CD14-positive monocyte (primary cell): Measurements from ENCODE around the gene TEX38. TPM values are rescaled to one million over a fixed set of nuclear protein-coding genes. Genes with fewer than 3 reads are reported as not detected.

ENCODE experiments used
- DNase-seq, 3 donors: peaks; one replicate each; pipeline ENCODE4 v3.0.0-alpha.2; 2011 to 2022
- H2AFZ ChIP-seq: 2 replicates; pipeline ENCODE4 v1.6.0; 2012; ENCODE audit warnings: mild to moderate bottlenecking, low read depth, low read length, inconsistent platforms; ENCODE audit not compliant: insufficient read depth, poor library complexity, severe bottlenecking
- H3K27ac ChIP-seq, 2 donors: 1 replicate in 1 of 2; 2 replicates in 1 of 2; pipeline ENCODE4 v1.5.1; 2012 to 2013; ENCODE audit warnings: low read length in 2 of 2, control low read depth in 1 of 2, inconsistent platforms in 1 of 2, low read depth in 1 of 2, mild to moderate bottlenecking in 1 of 2
- H3K27me3 ChIP-seq, 2 donors: one replicate each; pipeline versions ENCODE4 v1.6.0 to v1.6.1; 2011 to 2013; ENCODE audit warnings: low read length in 2 of 2; ENCODE audit not compliant: control insufficient read depth in 2 of 2, insufficient read depth in 2 of 2
- H3K36me3 ChIP-seq, 2 donors: replicated peaks in 1 of 2; 1 replicate in 1 of 2; 2 replicates in 1 of 2; pipeline versions ENCODE4 v1.5.1 to v1.6.1; 2012 to 2013; ENCODE audit warnings: low read length in 2 of 2, control low read depth in 1 of 2, inconsistent platforms in 1 of 2, mild to moderate bottlenecking in 1 of 2; ENCODE audit not compliant: insufficient read depth in 2 of 2, control insufficient read depth in 1 of 2
- H3K4me1 ChIP-seq, 2 donors: 1 replicate in 1 of 2; 2 replicates in 1 of 2; pipeline versions ENCODE4 v1.5.1 to v1.6.1; 2012 to 2013; ENCODE audit warnings: low read length in 2 of 2, control low read depth in 1 of 2, inconsistent platforms in 1 of 2, mild to moderate bottlenecking in 1 of 2, moderate library complexity in 1 of 2; ENCODE audit not compliant: insufficient read depth in 2 of 2, control insufficient read depth in 1 of 2
- H3K4me2 ChIP-seq: replicated peaks from 2 replicates; pipeline ENCODE3; 2012; ENCODE audit warnings: low read length, moderate library complexity, mild to moderate bottlenecking; ENCODE audit not compliant: poor library complexity, severe bottlenecking; ENCODE audit errors: extremely low read depth
- H3K4me3 ChIP-seq, 3 experiments: fragments of 200-600 bp in 1 of 3; sonication (generic) in 1 of 3; replicated peaks in 1 of 3; 1 replicate in 2 of 3; 2 replicates in 1 of 3; pipeline ENCODE4 v1.5.1; 2011 to 2013; ENCODE audit warnings: low read length in 3 of 3, mild to moderate bottlenecking in 3 of 3, control low read depth in 2 of 3, low read depth in 2 of 3, inconsistent platforms in 1 of 3, moderate library complexity in 1 of 3
- H3K79me2 ChIP-seq: 2 replicates; pipeline ENCODE4 v1.6.0; 2012; ENCODE audit warnings: mild to moderate bottlenecking, control low read depth, inconsistent platforms, low read length, moderate library complexity; ENCODE audit not compliant: insufficient read depth
- H3K9ac ChIP-seq: 2 replicates; pipeline ENCODE4 v1.6.0; 2017; ENCODE audit warnings: low read length, mild to moderate bottlenecking; ENCODE audit not compliant: insufficient read depth, poor library complexity, severe bottlenecking
- H3K9me3 ChIP-seq, 2 donors: replicated peaks in 1 of 2; 1 replicate in 1 of 2; 2 replicates in 1 of 2; pipeline versions ENCODE4 v1.5.1 to v1.6.1; 2012 to 2013; ENCODE audit warnings: low read length in 2 of 2, control low read depth in 1 of 2; ENCODE audit not compliant: control insufficient read depth in 1 of 2, insufficient read depth in 1 of 2
- H4K20me1 ChIP-seq: 2 replicates; pipeline ENCODE4 v1.6.0; 2012; ENCODE audit warnings: mild to moderate bottlenecking, low read length, control low read depth, moderate library complexity; ENCODE audit not compliant: insufficient read depth
- H3K27ac Mint-ChIP-seq, 7 donors: one replicate each; pipeline ENCODE4 v1.8.0; 2020; ENCODE audit warnings: mild to moderate bottlenecking in 7 of 7, mixed read lengths in 7 of 7, moderate library complexity in 6 of 7, inconsistent platforms in 2 of 7
- H3K27me3 Mint-ChIP-seq, 3 donors: one replicate each; pipeline ENCODE4 v1.8.0; 2021 to 2022; ENCODE audit warnings: low read depth in 3 of 3, mild to moderate bottlenecking in 3 of 3, mixed read lengths in 3 of 3, moderate library complexity in 3 of 3, inconsistent platforms in 1 of 3
- H3K36me3 Mint-ChIP-seq, 2 donors: one replicate each; pipeline ENCODE4 v1.8.0; 2020; ENCODE audit warnings: mixed read lengths in 2 of 2, inconsistent platforms in 1 of 2, mild to moderate bottlenecking in 1 of 2
- H3K4me1 Mint-ChIP-seq: one replicate; pipeline ENCODE4 v1.8.0; 2020; ENCODE audit warnings: mild to moderate bottlenecking, mixed read lengths
- H3K4me3 Mint-ChIP-seq, 2 donors: one replicate each; pipeline ENCODE4 v1.8.0; 2020; ENCODE audit warnings: mild to moderate bottlenecking in 2 of 2, mixed read lengths in 2 of 2, moderate library complexity in 1 of 2
- H3K9me3 Mint-ChIP-seq, 7 donors: one replicate each; pipeline ENCODE4 v1.8.0; 2020 to 2022; ENCODE audit warnings: mixed read lengths in 7 of 7, mild to moderate bottlenecking in 6 of 7, moderate library complexity in 6 of 7, inconsistent platforms in 2 of 7
- WGBS: methylation state at CpG from one replicate; pipeline ENCODE4 v1.1.5; 2013; ENCODE audit warnings: missing lambda C conversion rate; ENCODE audit not compliant: insufficient coverage; 5-methylcytosine and 5-hydroxymethylcytosine counted together
- intact Hi-C, 2 donors: fragments of 100-400 bp; cut with micrococcal nuclease; formaldehyde crosslinking; loops; one replicate each; pipeline versions ENCODE4 v1.15.0 to v1.15.1; 2023
- polyA minus RNA-seq: library from RNA; depleted of rRNA, polyadenylated mRNA; stranded (reverse); fragments of >200 nt; gene quantifications from 2 replicates; pipeline ENCODE4 v1.2.3, GENCODE V29; 2012
- polyA plus RNA-seq, 3 donors: library from polyadenylated mRNA; depleted of rRNA in 1 of 3; unstranded in 2 of 3; stranded (reverse) in 1 of 3; fragments of 300-500 nt in 2 of 3; fragments of >200 nt in 1 of 3; fragmentation: Illumina TruSeq in 2 of 3; gene quantifications; 1 replicate in 2 of 3; 2 replicates in 1 of 3; pipeline ENCODE4 v1.2.3, GENCODE V29; 2012 to 2021
- total RNA-seq, 12 experiments: library from RNA in 1 of 12; stranded (reverse) in 1 of 12; fragments of 120-200 nt in 1 of 12; gene quantifications; one replicate each; pipeline ENCODE4 v1.2.4 and lab custom pipeline; 2013 to 2026; ENCODE audit warnings: mixed read lengths in 6 of 12, inconsistent platforms in 1 of 12
- TF ChIP-seq, protein P1 (sequence below): fragments of 200-600 bp; IDR thresholded peaks from one replicate; pipeline ENCODE4 v1.8.0; 2022; ENCODE audit warnings: antibody characterized with exemption, mild to moderate bottlenecking

TEX38 gene
- not detected for total RNA-seq (2013)
- polyA plus RNA-seq (not detected), polyA minus RNA-seq (not detected in 2 replicates), total RNA-seq (lab: John Stamatoyannopoulos, UW) (0 to 0.69 (median 0) reads per million in 11 experiments)

DNA sequence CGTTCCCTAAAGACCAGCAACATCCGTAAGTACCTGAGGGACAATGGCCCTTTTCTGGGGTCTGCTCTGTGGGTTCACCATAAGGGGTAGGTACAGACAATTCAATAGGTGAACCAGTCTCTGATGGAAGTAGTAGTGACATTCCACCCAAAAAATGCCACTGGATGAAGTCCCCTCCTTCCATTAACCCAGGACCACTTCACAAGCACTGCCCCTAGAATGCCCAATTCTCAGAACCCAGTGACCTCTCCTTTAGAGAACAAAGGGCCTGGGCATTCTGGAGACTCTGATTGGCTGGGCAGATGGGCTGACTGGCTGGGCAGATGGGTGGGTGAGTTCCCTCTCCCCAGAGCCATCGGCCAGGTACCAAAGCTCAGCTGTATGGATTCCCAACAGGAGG, at the start of gene TEX38:
TSS of gene TEX38 (plus strand) at position 301 of the 400 bp plus-strand sequence. CDS start at position 382, 81 bp downstream.
- H3K9me3 Mint-ChIP-seq = no peaks in the 10 kb centered on the region
- peak within 1 kb of the TSS in 2 of 7 donors; percentile 18 to 30 for H3K27ac Mint-ChIP-seq
- H3K36me3 Mint-ChIP-seq = peaks cover 35 to 43% of the 10 kb centered on the region in 2 donors
- TF ChIP-seq, protein P1, sequence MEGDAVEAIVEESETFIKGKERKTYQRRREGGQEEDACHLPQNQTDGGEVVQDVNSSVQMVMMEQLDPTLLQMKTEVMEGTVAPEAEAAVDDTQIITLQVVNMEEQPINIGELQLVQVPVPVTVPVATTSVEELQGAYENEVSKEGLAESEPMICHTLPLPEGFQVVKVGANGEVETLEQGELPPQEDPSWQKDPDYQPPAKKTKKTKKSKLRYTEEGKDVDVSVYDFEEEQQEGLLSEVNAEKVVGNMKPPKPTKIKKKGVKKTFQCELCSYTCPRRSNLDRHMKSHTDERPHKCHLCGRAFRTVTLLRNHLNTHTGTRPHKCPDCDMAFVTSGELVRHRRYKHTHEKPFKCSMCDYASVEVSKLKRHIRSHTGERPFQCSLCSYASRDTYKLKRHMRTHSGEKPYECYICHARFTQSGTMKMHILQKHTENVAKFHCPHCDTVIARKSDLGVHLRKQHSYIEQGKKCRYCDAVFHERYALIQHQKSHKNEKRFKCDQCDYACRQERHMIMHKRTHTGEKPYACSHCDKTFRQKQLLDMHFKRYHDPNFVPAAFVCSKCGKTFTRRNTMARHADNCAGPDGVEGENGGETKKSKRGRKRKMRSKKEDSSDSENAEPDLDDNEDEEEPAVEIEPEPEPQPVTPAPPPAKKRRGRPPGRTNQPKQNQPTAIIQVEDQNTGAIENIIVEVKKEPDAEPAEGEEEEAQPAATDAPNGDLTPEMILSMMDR = no peak
- no peak within 1 kb of the TSS for H2AFZ ChIP-seq
- H4K20me1 ChIP-seq = no peaks in the 10 kb centered on the region
- peaks cover 12% of the 10 kb centered on the region for H3K4me1 Mint-ChIP-seq
- H3K9ac ChIP-seq = no peak within 1 kb of the TSS
- H3K27ac ChIP-seq = no peak within 1 kb of the TSS
- WGBS = no CpG with 5 or more reads among the region's 3 CpGs
- no peak within 1 kb of the TSS for H3K4me3 Mint-ChIP-seq
- no peaks in the 10 kb centered on the region for H3K27me3 ChIP-seq
- H3K9me3 ChIP-seq = no peaks in the 10 kb centered on the region
- H3K4me3 ChIP-seq = no peak within 1 kb of the TSS
- H3K27me3 Mint-ChIP-seq = no peaks in the 10 kb centered on the region
- no peak within 1 kb of the TSS for H3K4me2 ChIP-seq
- intact Hi-C loops = no loop called here
- peaks cover 10% of the 10 kb centered on the region for H3K79me2 ChIP-seq
- DNase-seq = no peak
- H3K36me3 ChIP-seq = peaks cover 25 to 39% of the 10 kb centered on the region in 2 donors
- peaks cover 11 to 13% of the 10 kb centered on the region in 2 donors for H3K4me1 ChIP-seq

DNA sequence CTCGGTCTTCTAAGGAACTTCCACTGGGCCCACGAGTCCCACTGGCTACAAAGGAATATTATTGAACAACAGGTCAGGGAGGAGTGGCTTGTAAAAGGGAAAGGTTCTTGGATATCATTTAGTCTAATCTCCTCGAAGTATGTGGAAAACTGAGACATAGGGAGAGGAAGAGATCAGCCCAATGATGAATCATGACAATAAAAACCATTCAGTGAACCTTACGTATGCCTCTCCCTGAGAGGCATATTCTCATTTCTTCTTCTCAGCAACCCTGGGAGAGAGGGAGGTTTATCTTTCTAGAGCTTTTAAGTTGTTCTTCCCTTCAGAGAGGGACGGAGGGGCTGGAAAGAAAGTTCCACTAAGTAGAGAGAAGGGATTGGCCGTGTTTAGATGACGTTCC, 49.7 kb upstream of the TEX38 start:
- no peaks in the 10 kb centered on the region for H3K9me3 Mint-ChIP-seq
- TF ChIP-seq, protein P1 = no peak
- WGBS = 94% methylated on average over 5 of the region's 7 CpGs
- no peak for DNase-seq
- no peaks in the 10 kb centered on the region for H3K27me3 ChIP-seq
- no peaks in the 10 kb centered on the region for H3K9me3 ChIP-seq
- H3K36me3 Mint-ChIP-seq = no peaks in the 10 kb centered on the region
- H3K4me1 Mint-ChIP-seq = peaks cover 18% of the 10 kb centered on the region
- H3K4me3 Mint-ChIP-seq = no peak overlapping the region
- H3K4me3 ChIP-seq = no peak overlapping the region
- H3K4me2 ChIP-seq = no peak overlapping the region
- H3K9ac ChIP-seq = no peak overlapping the region
- no peak overlapping the region for H3K27ac Mint-ChIP-seq
- intact Hi-C loops = no loop called here
- no peak overlapping the region for H3K27ac ChIP-seq
- H3K36me3 ChIP-seq = no peaks in the 10 kb centered on the region
- peaks cover 0 to 5% (median 3%) of the 10 kb centered on the region in 3 donors for H3K27me3 Mint-ChIP-seq
- H3K79me2 ChIP-seq = peaks cover under 1% of the 10 kb centered on the region
- no peak overlapping the region for H2AFZ ChIP-seq
- H4K20me1 ChIP-seq = no peaks in the 10 kb centered on the region
- peaks cover 8 to 14% of the 10 kb centered on the region in 2 donors for H3K4me1 ChIP-seq
